NCI-H128 (cell line): ENCODE data around the gene TERB1.
A peak's percentile ranks its signal among the peaks of the same experiment; 100 is the strongest.
"Not testable (repeated sequence)": the region's sequence is repeated elsewhere in the genome, so short reads cannot be mapped to it uniquely, and the experiment has no call there.

Experiments used
- DNase-seq: peaks from one replicate; lab custom pipeline; 2025; ENCODE audit not compliant: unreplicated experiment; lab: John Stamatoyannopoulos, UW

Gene TERB1

GRCh38 chr16:66830422-66831404 is 29.3 kb upstream of the TERB1 start, which contains the start of gene NAE1:
NAE1 (minus strand) TSS chr16:66830976; CDS start chr16:66830899, 77 bp downstream.
- peak; percentile 68 for DNase-seq

GRCh38 chr16:66824006-66824405 is 22.6 kb upstream of the TERB1 start:
- no peak for DNase-seq

DNA sequence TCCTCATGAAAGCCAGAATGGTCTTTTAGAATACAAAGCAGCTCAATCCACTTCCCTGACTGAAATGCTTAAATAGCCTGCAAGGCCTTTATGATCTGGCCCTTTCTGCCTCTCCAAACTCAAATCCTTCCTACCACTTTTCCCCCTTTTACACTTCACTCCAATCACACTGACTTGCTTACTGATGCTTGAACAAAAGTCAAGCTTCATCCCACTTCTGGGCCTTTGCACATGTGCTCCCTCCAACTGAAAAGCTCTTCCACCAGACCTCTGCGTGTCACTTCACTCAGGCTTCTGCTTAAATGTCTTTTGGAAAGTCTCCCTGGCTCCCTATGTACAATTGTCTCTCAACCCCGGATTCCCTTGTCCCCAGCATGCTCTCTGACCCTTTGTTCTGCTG is 13.3 kb upstream of the TERB1 start:
- DNase-seq = no peak

GRCh38 chr16:66811043-66811442 is 9.7 kb upstream of the TERB1 start:
- no peak for DNase-seq

DNA sequence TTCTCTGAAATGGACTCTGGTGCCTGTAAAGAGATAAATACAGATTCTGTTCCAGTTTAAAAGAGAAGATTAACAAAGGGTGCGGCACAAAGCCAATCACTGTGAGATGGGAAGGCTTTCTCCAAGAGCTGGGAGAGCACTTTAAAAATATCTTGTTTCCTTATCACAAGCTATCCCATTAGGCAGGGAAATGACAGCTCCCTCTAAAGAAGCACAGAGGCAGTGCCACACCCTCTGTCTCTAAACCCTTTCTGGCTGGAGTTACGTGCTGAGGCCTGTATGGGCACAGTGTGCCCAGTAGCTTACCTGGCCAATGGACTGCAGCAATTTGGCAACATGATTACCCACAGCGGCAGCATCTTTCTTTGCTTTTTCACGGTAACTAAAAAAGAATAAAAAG is 9.0 kb upstream of the TERB1 start:
- no peak for DNase-seq

- DNase-seq = no peak
Measured at GRCh38 chr16:66809765-66810164, 8.4 kb upstream of the TERB1 start.

GRCh38 chr16:66802159-66802558 is 775 bp upstream of the TERB1 start:
- no peak for DNase-seq

DNA sequence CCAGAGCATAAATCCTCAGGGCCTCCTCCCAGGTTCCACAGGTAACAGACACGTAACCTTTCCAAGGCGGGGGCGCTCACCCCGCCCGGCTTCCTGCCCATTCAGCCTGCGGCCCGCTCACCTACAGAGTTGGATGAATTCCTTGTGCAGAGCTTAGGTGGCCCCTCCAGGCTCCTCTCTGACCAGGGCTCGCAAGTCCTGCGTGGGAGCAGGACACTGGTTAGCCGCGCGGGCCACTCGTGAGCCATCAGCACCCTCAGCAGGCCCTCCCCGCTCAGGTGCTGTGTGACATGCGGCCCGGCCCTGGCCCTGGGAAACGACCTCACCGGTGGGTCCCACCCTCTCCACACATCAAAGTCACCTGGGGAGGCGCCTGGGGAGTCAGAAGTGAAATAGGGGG is 528 bp downstream of the TERB1 start:
- DNase-seq = no peak

DNA sequence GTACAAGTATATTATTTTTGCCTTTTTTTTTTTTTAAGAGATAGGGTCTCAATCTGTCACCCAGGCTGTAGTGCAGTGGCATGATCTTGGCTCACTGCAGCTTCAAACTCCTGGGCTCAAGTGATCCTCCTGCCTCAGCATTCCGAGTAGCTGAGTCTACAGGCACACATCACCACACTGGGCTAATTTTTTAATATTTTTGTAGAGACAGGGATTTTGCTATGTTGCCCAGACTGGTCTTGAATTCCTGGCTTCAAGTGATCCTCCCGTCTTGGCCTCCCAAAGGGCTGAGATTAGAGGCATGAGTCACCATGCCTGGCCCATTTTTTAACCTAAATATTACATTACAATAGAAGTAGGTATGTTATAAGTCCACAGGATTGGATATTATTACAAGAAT is 3.2 kb downstream of the TERB1 start:
- no peak for DNase-seq

- DNase-seq = not testable (repeated sequence)
Measured at GRCh38 chr16:66793984-66794383, 7.4 kb downstream of the TERB1 start.

- DNase-seq = no peak
Measured at GRCh38 chr16:66790130-66790733, 11.2 kb downstream of the TERB1 start.

GRCh38 chr16:66787427-66787826 is 14.0 kb downstream of the TERB1 start:
- no peak for DNase-seq

DNA sequence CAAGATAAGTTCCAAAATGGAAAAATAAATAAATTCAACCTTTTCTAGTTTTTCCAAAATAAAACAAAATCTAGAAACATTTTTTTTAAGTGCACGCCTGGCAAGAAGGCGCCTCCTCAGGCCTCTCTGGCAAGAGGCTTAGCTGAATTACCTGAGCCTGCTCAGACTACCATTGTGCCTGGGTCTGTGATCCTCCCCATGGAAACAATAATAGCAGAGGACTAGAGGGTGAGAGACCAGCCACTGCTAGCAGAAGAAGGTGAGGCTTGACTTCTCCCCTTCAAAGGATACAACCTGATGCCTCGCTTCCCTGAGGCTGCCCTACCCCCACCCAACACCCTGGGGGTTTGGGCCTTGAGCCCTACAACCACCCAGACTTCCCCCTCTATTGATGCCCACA is 14.8 kb downstream of the TERB1 start:
- no peak for DNase-seq

GRCh38 chr16:66776457-66776856 is 24.9 kb downstream of the TERB1 start:
- no peak for DNase-seq

DNA sequence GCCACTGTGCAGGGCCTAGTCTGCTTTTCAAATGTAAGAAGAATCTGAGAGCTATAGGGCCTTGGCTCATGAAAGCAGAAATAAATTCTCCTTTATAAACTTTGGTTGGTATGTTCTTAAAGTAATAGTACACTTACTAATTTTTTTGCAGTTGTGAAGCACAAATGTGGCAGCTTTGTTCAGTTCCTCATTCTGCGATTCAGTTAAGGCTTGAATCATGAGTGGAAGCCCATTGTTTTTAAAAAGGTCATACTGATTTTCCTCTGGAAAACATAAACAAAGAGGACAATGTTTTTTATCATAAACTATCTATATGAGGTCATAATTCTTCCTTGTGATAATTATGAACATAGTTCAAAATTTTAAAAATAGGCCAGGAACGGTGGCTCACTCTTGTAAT is 26.4 kb downstream of the TERB1 start:
- no peak for DNase-seq

GRCh38 chr16:66758086-66758485 is 43.3 kb downstream of the TERB1 start:
- DNase-seq = no peak

GRCh38 chr16:66754819-66755218 is 46.6 kb downstream of the TERB1 start:
- DNase-seq = no peak

GRCh38 chr16:66754211-66754610 is 47.2 kb downstream of the TERB1 start:
- DNase-seq = no peak

DNA sequence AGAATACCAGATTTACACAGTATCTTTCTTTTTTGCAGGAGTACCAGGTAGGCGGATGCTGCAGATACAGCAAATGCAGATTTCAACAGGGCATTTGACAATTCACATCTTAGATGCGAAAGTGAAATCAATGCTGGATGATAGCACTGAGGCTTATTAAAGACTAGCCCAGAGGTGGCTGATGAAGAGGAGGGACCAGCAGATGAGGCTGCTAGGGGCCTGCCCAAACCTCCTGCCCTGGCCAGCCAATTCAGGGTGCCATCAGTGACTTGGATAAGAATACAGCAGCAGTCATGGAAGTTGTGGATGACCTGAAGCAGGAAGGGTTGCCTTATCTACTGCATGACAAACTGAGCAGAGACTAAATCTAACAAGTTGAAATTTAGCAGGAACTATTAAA is 48.4 kb downstream of the TERB1 start:
- no peak for DNase-seq

- no peak for DNase-seq
Measured at GRCh38 chr16:66752379-66752778, 49.0 kb downstream of the TERB1 start.

GRCh38 chr16:66751992-66752322 is 49.4 kb downstream of the TERB1 start:
- DNase-seq = no peak

DNA sequence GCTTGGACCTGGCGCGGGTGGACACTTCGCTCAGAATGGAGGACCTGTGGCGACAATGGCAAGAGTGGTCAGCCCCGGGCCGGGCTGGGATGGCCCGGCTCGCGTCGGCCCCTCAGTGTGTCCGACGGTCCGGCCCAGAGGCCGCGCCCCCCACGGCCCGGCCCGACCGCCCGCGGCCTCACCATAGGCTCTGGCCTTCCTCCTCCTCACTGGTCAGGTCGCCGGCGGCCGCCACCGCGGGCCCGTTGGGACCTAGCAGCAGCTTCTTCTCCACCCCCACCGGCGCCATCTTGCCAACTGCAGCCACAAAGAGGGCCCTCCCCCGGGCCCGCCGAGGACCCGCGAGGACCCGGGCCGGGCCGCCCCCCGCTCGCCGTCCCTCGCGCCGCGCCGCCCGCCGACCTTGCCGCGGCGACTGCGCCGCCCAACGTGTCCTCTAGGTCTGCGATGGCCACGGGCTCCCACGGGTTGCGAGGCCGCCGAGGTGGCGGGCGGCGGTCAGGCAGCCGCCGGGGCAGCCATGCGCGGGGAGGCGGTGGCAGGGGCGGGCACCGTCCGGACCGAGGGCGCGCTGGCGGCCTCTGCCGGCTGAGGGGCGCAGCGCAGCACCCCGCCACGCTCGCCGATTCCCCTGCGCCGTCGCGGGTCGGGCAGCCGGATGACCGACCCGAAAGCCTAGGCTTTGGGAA is 49.9 kb downstream of the TERB1 start, which contains the start of gene DYNC1LI2:
DYNC1LI2 (minus strand) TSS at position 307 of the 689 bp plus-strand sequence; CDS start at position 289, 18 bp downstream.
- no peak for DNase-seq
